Prostate gland (tissue), 2 donors: ENCODE measurements around the gene CD1E. TPM values are rescaled to one million over a fixed set of nuclear protein-coding genes. Genes with fewer than 3 reads are reported as not detected.
"Not testable (repeated sequence)": the region's sequence is repeated elsewhere in the genome, so short reads cannot be mapped to it uniquely, and the experiment has no call there.

Experiments
- DNase-seq: peaks from one replicate; pipeline ENCODE4 v3.0.0-alpha.2; 2019; ENCODE audit warnings: low spot score
- H3K27ac ChIP-seq, 2 donors: fragments of 200-600 bp; sonication (generic); 2 replicates each; pipeline ENCODE4 v1.5.1; 2017 to 2019
- H3K27me3 ChIP-seq: fragments of 200-600 bp; sonication (generic); replicated peaks from 2 replicates; pipeline ENCODE4 v1.5.1; 2019; ENCODE audit not compliant: insufficient read depth
- H3K36me3 ChIP-seq, 2 donors: fragments of 200-600 bp; sonication (generic); 1 replicate in 1 of 2; 2 replicates in 1 of 2; pipeline versions ENCODE4 v1.5.1 to v1.8.1; 2017 to 2019
- H3K4me1 ChIP-seq: fragments of 200-600 bp; sonication (generic); replicated peaks from 2 replicates; pipeline ENCODE4 v1.5.1; 2019
- H3K4me3 ChIP-seq, 2 donors: fragments of 200-600 bp; sonication (generic); 2 replicates each; pipeline ENCODE4 v1.5.1; 2017 to 2019
- H3K9me3 ChIP-seq: fragments of 200-600 bp; sonication (generic); 2 replicates; pipeline ENCODE4 v1.5.1; 2017
- CTCF ChIP-seq, 4 experiments: fragments of 200-600 bp in 2 of 4; fragments of 450-650 bp in 2 of 4; sonication (generic) in 2 of 4; IDR thresholded peaks; 1 replicate in 3 of 4; 2 replicates in 1 of 4; pipeline ENCODE4 v1.5.1; 2016 to 2019; ENCODE audit warnings: antibody characterized with exemption in 4 of 4, mild to moderate bottlenecking in 2 of 4, moderate library complexity in 2 of 4
- POLR2A ChIP-seq: fragments of 450-650 bp; IDR thresholded peaks from one replicate; pipeline ENCODE4 v1.6.1; 2016; ENCODE audit warnings: antibody characterized with exemption, mild to moderate bottlenecking
- POLR2AphosphoS5 ChIP-seq: sonication (generic); formaldehyde crosslinking; IDR thresholded peaks from one replicate; pipeline ENCODE4 v1.6.1; 2017; ENCODE audit warnings: antibody characterized with exemption
- WGBS: methylation state at CpG from one replicate; pipeline ENCODE4 v1.1.5; 2018; 5-methylcytosine and 5-hydroxymethylcytosine counted together
- intact Hi-C: fragments of 100-400 bp; cut with DNase I; formaldehyde crosslinking; loops from one replicate; pipeline ENCODE4 v1.14.2; 2022
- total RNA-seq, 2 donors: library from RNA; depleted of rRNA; stranded (reverse); fragments of >200 nt; gene quantifications; one replicate each; pipeline ENCODE4 v1.1.0, GENCODE V29; 2016

CD1E gene
- total RNA-seq, 2 donors from 2014 or later: 0.23 to 1.2 TPM

GRCh38 chr1:158362482-158362881, 8.8 kb downstream of the CD1E start:
- Histone ChIP-seq H3K9me3 (no peaks in the 10 kb centered on the region), H3K36me3 (no peaks in the 10 kb centered on the region), H3K27me3 (no peaks in the 10 kb centered on the region), H3K4me3 (no peak overlapping the region), H3K4me1 (no peaks in the 10 kb centered on the region), H3K27ac (no peak overlapping the region)
- WGBS: 25% methylated on average over 1 of the region's 1 CpG
- intact Hi-C loops: no loop called here
- TF ChIP-seq POLR2A: no peak
- no peak for TF ChIP-seq POLR2AphosphoS5
- TF ChIP-seq CTCF (IDR thresholded peaks at IDR 0.05): no peak
- DNase-seq: no peak

GRCh38 chr1:158362941-158363340, 9.2 kb downstream of the CD1E start:
- Histone ChIP-seq H3K36me3 (no peaks in the 10 kb centered on the region), H3K9me3 (no peaks in the 10 kb centered on the region), H3K4me1 (no peaks in the 10 kb centered on the region), H3K4me3 (no peak overlapping the region), H3K27ac (no peak overlapping the region), H3K27me3 (no peaks in the 10 kb centered on the region)
- no peak for DNase-seq
- 88% methylated on average over 1 of the region's 1 CpG for WGBS
- no peak for TF ChIP-seq POLR2A
- no peak for TF ChIP-seq CTCF (IDR thresholded peaks at IDR 0.05)
- TF ChIP-seq POLR2AphosphoS5: no peak
- intact Hi-C loops: no loop called here

- H3K36me3 ChIP-seq: no peaks in the 10 kb centered on the region
- no peaks in the 10 kb centered on the region for H3K9me3 ChIP-seq
- no peak overlapping the region for H3K4me3 ChIP-seq
- no peaks in the 10 kb centered on the region for H3K27me3 ChIP-seq
- TF ChIP-seq POLR2A: no peak
- no peak for TF ChIP-seq POLR2AphosphoS5
- TF ChIP-seq CTCF (IDR thresholded peaks at IDR 0.05): no peak
- DNase-seq: no peak
- H3K4me1 ChIP-seq: no peaks in the 10 kb centered on the region
- H3K27ac ChIP-seq: no peak overlapping the region
- intact Hi-C loops: no loop called here
Observed at GRCh38 chr1:158366783-158367182, 13.1 kb downstream of the CD1E start.

- Histone ChIP-seq H3K4me1 (no peaks in the 10 kb centered on the region), H3K9me3 (no peaks in the 10 kb centered on the region), H3K36me3 (no peaks in the 10 kb centered on the region), H3K27ac (no peak overlapping the region), H3K27me3 (no peaks in the 10 kb centered on the region), H3K4me3 (no peak overlapping the region)
- TF ChIP-seq POLR2A (no peak), POLR2AphosphoS5 (no peak), CTCF (IDR thresholded peaks at IDR 0.05) (no peak)
- no peak for DNase-seq
- intact Hi-C loops: no loop called here
- WGBS: 78% methylated on average over 6 of the region's 6 CpGs
Observed at GRCh38 chr1:158371188-158371953, 17.7 kb downstream of the CD1E start.

- H3K9me3 ChIP-seq, DNase-seq, intact Hi-C loops, H3K4me1 ChIP-seq, H3K27me3 ChIP-seq, H3K4me3 ChIP-seq, H3K36me3 ChIP-seq, H3K27ac ChIP-seq: not testable (repeated sequence)
- WGBS: 98% methylated on average over 17 of the region's 25 CpGs
Observed at GRCh38 chr1:158374101-158374500, 20.4 kb downstream of the CD1E start.
